ENCODE data around the gene SEMA3D. TPM values are rescaled to one million over a fixed set of nuclear protein-coding genes. Genes with fewer than 3 reads are reported as not detected.

SEMA3D gene
- total RNA-seq, 2 donors from 2014 or later, result 1.4 to 1.5 TPM

- Histone ChIP-seq H3K27me3 (no peaks in the 10 kb centered on the region), H3K36me3 (no peaks in the 10 kb centered on the region), H3K27ac (no peak overlapping the region), H3K9me3 (no peaks in the 10 kb centered on the region), H3K4me3 (no peak overlapping the region), H3K4me1 (no peaks in the 10 kb centered on the region)
- no peak for TF ChIP-seq CTCF (IDR thresholded peaks at IDR 0.05)
- no peak for DNase-seq (ENCODE audit: low spot score)
Observed at GRCh38 chr7:85018498-85018897, 168.4 kb downstream of the SEMA3D start.

- no peak for TF ChIP-seq CTCF (IDR thresholded peaks at IDR 0.05)
- H3K4me1 ChIP-seq, result no peaks in the 10 kb centered on the region
- H3K36me3 ChIP-seq, result no peaks in the 10 kb centered on the region
- H3K27ac ChIP-seq, result no peak overlapping the region
- no peak for DNase-seq (ENCODE audit: low spot score)
- H3K27me3 ChIP-seq, result no peaks in the 10 kb centered on the region
- no peaks in the 10 kb centered on the region for H3K9me3 ChIP-seq
- H3K4me3 ChIP-seq, result no peak overlapping the region
Observed at GRCh38 chr7:85016286-85016685, 170.6 kb downstream of the SEMA3D start.

- TF ChIP-seq CTCF (IDR thresholded peaks at IDR 0.05), result no peak
- no peak for DNase-seq (ENCODE audit: low spot score)
- H3K27ac ChIP-seq, result no peak overlapping the region
- no peaks in the 10 kb centered on the region for H3K27me3 ChIP-seq
- no peaks in the 10 kb centered on the region for H3K9me3 ChIP-seq
- H3K36me3 ChIP-seq, result no peaks in the 10 kb centered on the region
- H3K4me3 ChIP-seq, result no peak overlapping the region
- H3K4me1 ChIP-seq, result no peaks in the 10 kb centered on the region
Observed at GRCh38 chr7:85014936-85015660, 171.8 kb downstream of the SEMA3D start.

GRCh38 chr7:85011127-85011526, 175.7 kb downstream of the SEMA3D start:
- H3K27me3 ChIP-seq, result no peaks in the 10 kb centered on the region
- H3K4me3 ChIP-seq, result no peak overlapping the region
- no peak for TF ChIP-seq CTCF (IDR thresholded peaks at IDR 0.05)
- no peak overlapping the region for H3K27ac ChIP-seq
- H3K9me3 ChIP-seq, result no peaks in the 10 kb centered on the region
- no peak for DNase-seq (ENCODE audit: low spot score)
- H3K36me3 ChIP-seq, result no peaks in the 10 kb centered on the region
- no peaks in the 10 kb centered on the region for H3K4me1 ChIP-seq

GRCh38 chr7:85010306-85010705, 176.6 kb downstream of the SEMA3D start:
- Histone ChIP-seq H3K4me1 (no peaks in the 10 kb centered on the region), H3K4me3 (no peak overlapping the region), H3K27me3 (no peaks in the 10 kb centered on the region), H3K27ac (no peak overlapping the region), H3K9me3 (no peaks in the 10 kb centered on the region), H3K36me3 (no peaks in the 10 kb centered on the region)
- no peak for TF ChIP-seq CTCF (IDR thresholded peaks at IDR 0.05)
- DNase-seq (ENCODE audit: low spot score), result no peak

- no peak overlapping the region for H3K4me3 ChIP-seq
- no peaks in the 10 kb centered on the region for H3K4me1 ChIP-seq
- no peak for DNase-seq (ENCODE audit: low spot score)
- no peaks in the 10 kb centered on the region for H3K36me3 ChIP-seq
- no peaks in the 10 kb centered on the region for H3K27me3 ChIP-seq
- H3K27ac ChIP-seq, result no peak overlapping the region
- H3K9me3 ChIP-seq, result no peaks in the 10 kb centered on the region
- TF ChIP-seq CTCF (IDR thresholded peaks at IDR 0.05), result no peak
Observed at GRCh38 chr7:85006754-85007153, 180.1 kb downstream of the SEMA3D start.
